AG09309 (cell line): ENCODE data around the gene COG3.

Experiments
- DNase-seq: peaks from one replicate; pipeline ENCODE4 v3.0.0-alpha.2; 2010; ENCODE audit warnings: low read depth
- H3K4me3 ChIP-seq: 2 replicates; pipeline ENCODE4 v1.5.1; 2011; ENCODE audit warnings: mild to moderate bottlenecking, low read depth, low read length, moderate library complexity; ENCODE audit not compliant: control insufficient read depth
- TF ChIP-seq, protein P1 (sequence below): IDR thresholded peaks from 2 replicates; pipeline ENCODE4 v1.5.1; 2011; ENCODE audit warnings: mild to moderate bottlenecking, low read depth, low read length, inconsistent platforms; ENCODE audit not compliant: insufficient read depth, control insufficient read depth; ENCODE audit errors: missing control alignments

The COG3 gene

DNA sequence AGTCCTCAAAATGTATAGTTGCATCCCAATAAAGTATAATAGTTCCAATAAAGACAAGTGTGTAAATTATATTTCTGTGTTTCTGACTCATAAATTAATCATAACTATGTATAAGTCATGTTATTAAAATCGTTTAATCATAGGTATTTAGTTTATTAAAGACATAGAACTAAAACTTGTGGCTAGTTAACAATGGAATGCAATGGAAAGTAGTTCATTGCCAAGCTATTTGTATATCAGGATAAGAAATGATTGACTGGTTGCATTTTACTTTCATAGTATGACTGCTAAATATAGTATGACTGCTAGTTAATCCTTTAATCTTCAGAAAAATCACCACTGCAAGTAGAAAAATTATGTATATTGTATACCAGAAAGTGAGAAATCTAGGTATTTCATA, 16.9 kb downstream of the COG3 start:
- TF ChIP-seq, protein P1, sequence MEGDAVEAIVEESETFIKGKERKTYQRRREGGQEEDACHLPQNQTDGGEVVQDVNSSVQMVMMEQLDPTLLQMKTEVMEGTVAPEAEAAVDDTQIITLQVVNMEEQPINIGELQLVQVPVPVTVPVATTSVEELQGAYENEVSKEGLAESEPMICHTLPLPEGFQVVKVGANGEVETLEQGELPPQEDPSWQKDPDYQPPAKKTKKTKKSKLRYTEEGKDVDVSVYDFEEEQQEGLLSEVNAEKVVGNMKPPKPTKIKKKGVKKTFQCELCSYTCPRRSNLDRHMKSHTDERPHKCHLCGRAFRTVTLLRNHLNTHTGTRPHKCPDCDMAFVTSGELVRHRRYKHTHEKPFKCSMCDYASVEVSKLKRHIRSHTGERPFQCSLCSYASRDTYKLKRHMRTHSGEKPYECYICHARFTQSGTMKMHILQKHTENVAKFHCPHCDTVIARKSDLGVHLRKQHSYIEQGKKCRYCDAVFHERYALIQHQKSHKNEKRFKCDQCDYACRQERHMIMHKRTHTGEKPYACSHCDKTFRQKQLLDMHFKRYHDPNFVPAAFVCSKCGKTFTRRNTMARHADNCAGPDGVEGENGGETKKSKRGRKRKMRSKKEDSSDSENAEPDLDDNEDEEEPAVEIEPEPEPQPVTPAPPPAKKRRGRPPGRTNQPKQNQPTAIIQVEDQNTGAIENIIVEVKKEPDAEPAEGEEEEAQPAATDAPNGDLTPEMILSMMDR, result no peak

DNA sequence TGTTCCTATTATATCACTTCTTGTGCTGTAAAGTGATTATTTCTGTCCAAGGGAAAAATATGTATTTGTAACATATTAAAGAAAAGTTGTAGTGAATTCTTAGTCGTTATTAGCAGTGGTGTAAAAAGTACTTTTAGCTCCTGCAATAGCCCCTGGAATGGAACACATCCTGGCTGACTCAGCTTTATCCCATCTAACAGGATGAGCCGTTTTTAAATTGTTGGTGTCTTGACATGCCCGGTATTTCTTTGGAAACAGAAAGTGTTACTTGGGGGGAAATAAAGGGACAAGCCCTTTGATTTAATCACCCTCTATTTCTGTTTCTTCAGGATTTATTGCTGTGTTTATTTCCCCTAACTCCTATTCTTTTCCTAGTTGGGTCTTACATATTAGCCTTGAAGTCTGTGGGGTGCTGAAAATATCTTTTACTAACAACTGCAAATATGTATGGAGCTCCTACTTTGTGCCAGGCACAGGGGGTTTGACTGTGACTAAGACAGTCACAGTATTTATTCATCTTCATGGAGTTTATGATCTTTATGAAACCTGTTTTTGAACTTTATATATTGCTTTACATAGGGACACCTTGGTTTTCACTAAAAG, 17.9 kb downstream of the COG3 start:
- DNase-seq, result no peak
- H3K4me3 ChIP-seq, result no peak overlapping the region
- TF ChIP-seq, protein P1, result no peak

More for the DNA sequence above, 16.9 kb downstream of the COG3 start:
- DNase-seq, result no peak
- H3K4me3 ChIP-seq, result no peak overlapping the region

DNA sequence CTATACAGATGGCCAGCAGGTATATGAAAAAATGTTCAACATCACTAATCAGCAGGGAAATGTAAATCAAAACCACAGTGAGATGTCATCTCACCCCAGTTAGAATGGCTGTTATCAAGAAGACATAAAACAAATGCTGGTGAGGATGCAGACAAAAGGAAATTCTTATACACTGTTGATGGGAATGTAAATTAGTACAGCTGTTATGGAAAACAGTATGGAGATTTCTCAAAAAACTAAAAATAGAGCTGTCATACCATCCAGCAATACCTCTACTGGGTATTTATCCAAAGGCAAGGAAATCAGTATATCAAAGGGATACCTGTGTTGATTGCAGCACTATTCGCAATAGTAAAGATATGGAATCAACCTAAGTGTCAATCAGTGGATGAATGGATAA, 22.9 kb downstream of the COG3 start:
- H3K4me3 ChIP-seq, result no peak overlapping the region
- TF ChIP-seq, protein P1, result no peak
- no peak for DNase-seq

DNA sequence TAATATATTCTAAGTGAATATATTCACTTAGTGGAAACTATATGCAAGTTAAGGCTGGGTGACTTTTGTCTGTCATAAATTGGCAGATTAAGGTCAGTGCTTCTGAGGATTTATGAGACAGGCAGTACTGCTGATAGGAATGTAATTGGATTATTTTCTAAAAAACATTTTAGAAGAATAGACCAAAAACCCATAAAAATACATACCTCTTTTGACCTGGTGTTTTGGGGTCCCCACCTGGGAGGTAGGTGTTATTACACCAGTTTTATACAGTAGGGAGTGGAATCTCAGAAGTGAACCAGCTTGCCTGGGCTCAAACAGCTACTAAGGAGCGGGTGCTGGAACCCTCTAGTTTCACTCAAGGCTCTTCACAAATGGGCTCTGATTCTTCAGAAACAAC, 25.3 kb downstream of the COG3 start:
- no peak overlapping the region for H3K4me3 ChIP-seq
- no peak for DNase-seq
- TF ChIP-seq, protein P1, result no peak

DNA sequence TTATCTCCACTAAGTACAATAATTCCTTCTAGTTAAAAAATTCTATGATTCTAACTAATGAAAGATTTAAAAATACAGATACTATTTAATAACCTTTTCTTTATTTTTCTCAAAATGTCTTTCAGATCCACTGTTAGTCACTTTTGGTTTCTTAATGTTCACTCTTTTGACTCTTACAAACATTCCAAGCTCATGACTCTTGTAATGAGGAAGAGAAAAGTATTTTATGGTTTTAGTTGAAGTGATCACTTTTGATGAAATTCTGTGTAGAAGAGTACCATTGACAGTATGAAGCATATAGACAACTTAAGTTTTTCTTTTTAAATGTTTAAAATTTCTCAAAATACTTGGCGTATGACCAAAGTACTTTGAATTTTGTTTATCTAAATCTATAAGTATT, 27.8 kb downstream of the COG3 start:
- no peak for DNase-seq
- no peak overlapping the region for H3K4me3 ChIP-seq
- TF ChIP-seq, protein P1, result no peak

DNA sequence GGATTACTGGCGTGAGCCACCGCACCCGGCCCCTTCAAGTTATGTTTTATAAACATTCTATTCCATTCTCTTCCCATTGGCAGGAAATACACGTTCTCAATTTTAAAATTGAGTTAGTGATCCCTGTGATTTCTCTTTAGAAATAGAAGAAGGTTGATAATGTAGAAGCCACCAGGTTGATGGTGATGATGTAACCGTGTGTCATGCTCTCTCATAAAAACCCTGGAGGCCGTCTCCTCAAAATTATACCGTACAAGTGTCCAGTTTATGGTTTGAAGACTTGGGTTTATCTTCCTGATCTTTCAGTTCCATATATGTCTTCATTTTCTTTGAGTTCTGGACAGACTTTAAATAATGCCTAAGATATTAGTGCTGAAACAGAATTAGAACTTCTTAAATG, 32.2 kb downstream of the COG3 start:
- H3K4me3 ChIP-seq, result no peak overlapping the region
- TF ChIP-seq, protein P1, result no peak
- no peak for DNase-seq
